ENCODE measurements around the gene C20orf204.
"Not testable (repeated sequence)": the region's sequence is repeated elsewhere in the genome, so short reads cannot be mapped to it uniquely, and the experiment has no call there.

The C20orf204 gene

GRCh38 chr20:64084685-64085152 lies 48.7 kb downstream of the C20orf204 start:
- Histone ChIP-seq H3K4me3 (IDR thresholded peaks at IDR 0.05; ENCODE audit: insufficient read depth, low read depth, low read length) (no peak overlapping the region), H4K20me1 (ENCODE audit: insufficient read depth) (no peaks in the 10 kb centered on the region), H3K36me3 (ENCODE audit: insufficient read depth) (no peaks in the 10 kb centered on the region), H2AFZ (ENCODE audit: low read depth) (no peak overlapping the region), H3K27me3 (ENCODE audit: insufficient read depth, low read depth) (peaks cover 87% of the 10 kb centered on the region), H3K27ac (no peak overlapping the region), H3K9ac (no peak overlapping the region), H3K79me2 (ENCODE audit: insufficient read depth, low read depth) (no peaks in the 10 kb centered on the region), H3K4me2 (no peak overlapping the region), H3K4me1 (ENCODE audit: low read depth, poor library complexity, severe bottlenecking) (no peaks in the 10 kb centered on the region)
- TF ChIP-seq CTCF (conservative IDR thresholded peaks at IDR 0.05; ENCODE audit: low read depth, low read length) = no peak

- no peak overlapping the region for H3K4me3 ChIP-seq (IDR thresholded peaks at IDR 0.05; ENCODE audit: insufficient read depth, low read depth, low read length)
- TF ChIP-seq CTCF (conservative IDR thresholded peaks at IDR 0.05; ENCODE audit: low read depth, low read length) = no peak
- H3K79me2 ChIP-seq (ENCODE audit: insufficient read depth, low read depth) = no peaks in the 10 kb centered on the region
- H3K36me3 ChIP-seq (ENCODE audit: insufficient read depth) = no peaks in the 10 kb centered on the region
- peaks cover 81% of the 10 kb centered on the region for H3K27me3 ChIP-seq (ENCODE audit: insufficient read depth, low read depth)
- H4K20me1 ChIP-seq (ENCODE audit: insufficient read depth) = no peaks in the 10 kb centered on the region
- H3K27ac ChIP-seq = no peak overlapping the region
- H3K4me2 ChIP-seq = no peak overlapping the region
- H3K9ac ChIP-seq = no peak overlapping the region
- no peaks in the 10 kb centered on the region for H3K4me1 ChIP-seq (ENCODE audit: low read depth, poor library complexity, severe bottlenecking)
- no peak overlapping the region for H2AFZ ChIP-seq (ENCODE audit: low read depth)
Measured at GRCh38 chr20:64086801-64087200, 50.8 kb downstream of the C20orf204 start.

- H3K27me3 ChIP-seq (ENCODE audit: insufficient read depth, low read depth) = peaks cover 81% of the 10 kb centered on the region
Measured at GRCh38 chr20:64087226-64087825, 51.3 kb downstream of the C20orf204 start.

GRCh38 chr20:64088586-64088985 lies 52.6 kb downstream of the C20orf204 start:
- not testable (repeated sequence) for H3K4me1 ChIP-seq (ENCODE audit: low read depth, poor library complexity, severe bottlenecking); H3K9ac ChIP-seq; H4K20me1 ChIP-seq (ENCODE audit: insufficient read depth); H3K36me3 ChIP-seq (ENCODE audit: insufficient read depth); H3K4me2 ChIP-seq; H3K27ac ChIP-seq; H2AFZ ChIP-seq (ENCODE audit: low read depth); H3K4me3 ChIP-seq (IDR thresholded peaks at IDR 0.05; ENCODE audit: insufficient read depth, low read depth, low read length); H3K79me2 ChIP-seq (ENCODE audit: insufficient read depth, low read depth)
- H3K27me3 ChIP-seq (ENCODE audit: insufficient read depth, low read depth) = peaks cover 73% of the 10 kb centered on the region

More at GRCh38 chr20:64087226-64087825, 51.3 kb downstream of the C20orf204 start:
- not testable (repeated sequence) for H3K4me3 ChIP-seq (IDR thresholded peaks at IDR 0.05; ENCODE audit: insufficient read depth, low read depth, low read length); H3K27ac ChIP-seq; H2AFZ ChIP-seq (ENCODE audit: low read depth); H4K20me1 ChIP-seq (ENCODE audit: insufficient read depth); H3K4me2 ChIP-seq; H3K36me3 ChIP-seq (ENCODE audit: insufficient read depth); H3K79me2 ChIP-seq (ENCODE audit: insufficient read depth, low read depth); H3K9ac ChIP-seq; H3K4me1 ChIP-seq (ENCODE audit: low read depth, poor library complexity, severe bottlenecking)
